ENCODE measurements around the gene UNC5CL.

The UNC5CL gene

DNA sequence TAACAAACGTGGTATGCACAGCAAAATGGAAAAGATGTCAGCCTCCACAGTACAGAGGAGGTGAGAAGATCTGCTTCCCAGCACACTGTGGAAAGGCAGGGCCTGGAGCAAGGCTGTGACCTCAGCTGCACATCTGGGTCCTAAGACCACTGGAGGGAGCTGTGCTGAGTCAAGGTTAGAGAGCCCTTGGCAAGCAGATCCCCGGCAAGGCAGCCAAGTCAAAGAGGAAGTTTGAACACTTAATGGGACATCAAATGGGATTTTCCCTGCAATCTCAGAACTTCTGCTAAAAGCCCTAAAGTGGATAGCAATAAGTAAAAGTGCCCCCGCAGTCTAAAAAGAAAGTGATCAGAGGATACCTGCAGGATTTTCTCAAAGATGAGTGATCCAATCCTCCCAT, 39.5 kb downstream of the UNC5CL start:
- DNase-seq, result no peak

- DNase-seq, result no peak
Observed at GRCh38 chr6:40998661-40999060, 40.4 kb downstream of the UNC5CL start.

- DNase-seq, result no peak
Observed at GRCh38 chr6:40997234-40997957, 41.6 kb downstream of the UNC5CL start.

DNA sequence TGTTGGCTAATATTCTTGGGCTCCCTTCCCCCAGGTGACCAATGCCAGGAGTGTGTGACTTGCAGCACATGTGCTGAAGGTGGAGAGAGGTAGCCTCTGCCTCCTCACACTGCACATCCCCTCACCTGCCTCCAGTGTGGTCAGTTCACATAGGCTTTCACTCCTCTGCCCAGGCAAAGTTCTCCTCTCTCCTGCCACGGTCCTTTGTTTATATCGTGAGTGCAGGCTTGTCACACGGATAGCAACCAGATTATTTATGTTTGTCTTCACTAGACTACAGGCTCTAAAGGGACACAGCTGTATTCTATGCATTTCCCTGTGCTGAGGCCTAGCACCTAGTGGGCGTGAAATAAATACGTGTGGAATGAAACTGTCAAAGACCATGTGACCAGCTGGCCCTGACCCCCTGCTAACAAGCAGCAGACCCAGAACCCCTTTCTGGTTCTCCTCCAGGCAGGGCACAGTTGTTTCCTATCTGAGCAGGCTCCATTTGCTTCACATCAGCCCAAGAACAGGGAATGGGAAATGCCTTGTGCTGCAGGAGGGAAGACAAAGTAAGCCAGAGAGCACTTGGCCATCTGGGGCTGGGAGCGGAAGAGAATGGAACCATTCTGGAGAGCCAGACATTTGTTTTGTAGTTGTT, 42.3 kb downstream of the UNC5CL start:
- no peak for DNase-seq

DNA sequence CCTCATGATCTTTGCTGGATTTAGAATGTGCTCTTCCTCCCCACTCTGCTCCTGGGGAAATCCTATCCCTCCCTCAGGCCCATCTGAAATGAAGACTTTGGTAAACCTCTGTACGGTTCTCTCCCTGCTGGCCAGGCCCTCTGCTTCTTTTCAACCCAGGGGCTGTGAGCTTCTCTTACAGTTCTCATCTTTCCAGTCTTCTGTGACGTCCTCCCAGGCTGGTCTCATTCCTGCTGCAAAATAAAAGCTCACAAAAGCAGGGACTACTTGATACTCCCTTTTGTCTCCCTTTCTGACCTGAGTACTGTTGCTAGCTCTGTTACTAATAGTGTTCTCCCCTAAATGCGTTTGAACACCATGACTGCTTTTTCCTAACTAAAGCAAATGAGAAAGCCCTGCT, 46.3 kb downstream of the UNC5CL start:
- DNase-seq, result no peak

- no peak for DNase-seq
Observed at GRCh38 chr6:40990301-40990700, 48.7 kb downstream of the UNC5CL start.

DNA sequence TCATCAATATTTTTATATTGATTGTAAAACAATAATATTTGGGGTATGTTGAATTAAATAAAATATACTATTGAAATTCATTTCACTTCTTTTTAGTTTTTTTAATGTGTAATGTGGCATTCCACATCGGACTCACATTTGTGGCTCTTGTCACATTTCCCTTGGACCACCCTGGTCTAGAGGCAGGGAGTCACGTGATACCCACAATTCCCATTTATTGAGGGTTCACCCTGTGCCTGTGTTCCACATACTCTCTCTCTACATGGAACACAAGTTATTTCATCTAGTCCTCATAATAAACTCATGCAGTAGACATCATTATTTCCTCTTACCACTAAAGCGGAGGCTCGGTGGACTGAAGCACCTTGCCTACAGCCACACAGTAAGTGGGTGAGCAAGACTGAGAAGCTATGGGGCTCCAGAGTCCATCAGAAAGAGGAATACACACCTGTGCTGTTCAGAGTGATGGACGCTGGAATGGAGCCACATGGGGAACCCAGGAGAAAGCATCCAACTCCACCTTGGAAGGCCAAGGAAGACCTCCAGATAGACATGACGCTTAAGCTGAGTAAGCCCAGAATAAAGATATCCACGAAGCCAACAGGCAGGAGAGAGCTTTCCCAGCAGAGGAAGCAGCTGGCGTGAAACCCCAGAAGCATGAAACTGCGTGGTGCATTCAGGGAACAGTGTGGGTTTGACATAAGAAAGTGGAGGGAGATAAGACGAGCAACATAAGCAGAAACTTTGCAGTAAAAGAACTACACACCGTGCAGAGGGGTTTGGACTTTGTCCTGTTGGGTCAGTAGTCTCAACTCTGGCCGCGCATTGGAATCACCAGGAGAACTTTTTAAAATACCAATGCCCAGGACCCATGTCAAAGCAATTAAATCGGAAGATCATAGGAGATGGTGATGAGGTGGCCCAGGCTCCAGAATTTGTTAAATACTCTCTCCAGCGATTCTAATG, 49.5 kb downstream of the UNC5CL start:
- DNase-seq, result no peak

DNA sequence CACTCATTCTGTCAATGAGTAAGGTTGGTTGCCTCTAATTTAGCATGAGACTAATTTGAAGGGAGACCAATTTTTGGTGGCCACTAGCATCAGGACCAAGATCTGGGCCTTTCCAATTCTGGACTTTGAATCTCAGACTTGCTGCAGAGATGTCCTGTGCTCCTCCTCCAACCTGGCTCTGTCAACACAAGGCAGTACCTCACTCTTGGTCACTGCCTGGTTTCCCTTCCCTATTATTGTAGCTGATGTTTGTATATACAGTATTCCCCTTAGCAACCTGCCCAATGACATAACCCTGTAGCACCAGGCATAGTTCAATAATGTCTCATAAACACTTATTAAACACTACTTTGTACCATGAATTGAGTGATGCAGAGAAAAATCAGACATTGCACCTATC, 50.4 kb downstream of the UNC5CL start:
- no peak for DNase-seq

GRCh38 chr6:40986921-40987819, 51.9 kb downstream of the UNC5CL start:
- no peak for DNase-seq

- no peak for DNase-seq
Observed at GRCh38 chr6:40986364-40986763, 52.7 kb downstream of the UNC5CL start.

- DNase-seq, result no peak
Observed at GRCh38 chr6:40983752-40984151, 55.3 kb downstream of the UNC5CL start.

- no peak for DNase-seq
Observed at GRCh38 chr6:40982917-40983316, 56.1 kb downstream of the UNC5CL start.

GRCh38 chr6:40978687-40979289, 60.2 kb downstream of the UNC5CL start:
- DNase-seq, result no peak

DNA sequence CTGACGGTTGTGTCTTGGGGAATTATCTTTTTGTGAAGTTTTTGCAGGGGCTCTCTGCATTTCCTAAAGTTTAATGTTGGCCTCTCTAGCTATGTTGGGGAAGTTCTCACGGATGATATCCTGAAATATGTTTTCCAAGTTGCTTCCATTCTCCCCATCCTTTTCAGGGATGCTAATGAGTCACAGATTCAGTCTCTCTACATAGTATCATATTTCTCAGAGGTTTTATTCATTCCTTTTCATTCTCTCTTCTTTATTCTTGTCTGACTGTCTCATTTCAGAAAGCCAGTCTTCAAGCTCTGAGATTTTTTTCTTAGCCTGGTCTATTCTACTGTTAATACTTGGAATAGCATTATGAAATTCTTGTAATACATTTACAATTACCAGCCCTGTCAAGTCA, 61.3 kb downstream of the UNC5CL start:
- no peak for DNase-seq

- DNase-seq, result no peak
Observed at GRCh38 chr6:40977085-40977484, 61.9 kb downstream of the UNC5CL start.

All from NCI-H2029 (cell line).